Activated CD8-positive, alpha-beta memory T cell treated with anti-CD3 and anti-CD28 coated beads, Interleukin-2, amount 50 U/mL, for 48 hours (primary cell): ENCODE results near the gene GOLGA3.
"Not testable (repeated sequence)": the region's sequence is repeated elsewhere in the genome, so short reads cannot be mapped to it uniquely, and the experiment has no call there.

ENCODE experiments used
- DNase-seq: peaks from one replicate; pipeline ENCODE4 v3.0.0-alpha.2; 2020

GOLGA3 gene, protein sequence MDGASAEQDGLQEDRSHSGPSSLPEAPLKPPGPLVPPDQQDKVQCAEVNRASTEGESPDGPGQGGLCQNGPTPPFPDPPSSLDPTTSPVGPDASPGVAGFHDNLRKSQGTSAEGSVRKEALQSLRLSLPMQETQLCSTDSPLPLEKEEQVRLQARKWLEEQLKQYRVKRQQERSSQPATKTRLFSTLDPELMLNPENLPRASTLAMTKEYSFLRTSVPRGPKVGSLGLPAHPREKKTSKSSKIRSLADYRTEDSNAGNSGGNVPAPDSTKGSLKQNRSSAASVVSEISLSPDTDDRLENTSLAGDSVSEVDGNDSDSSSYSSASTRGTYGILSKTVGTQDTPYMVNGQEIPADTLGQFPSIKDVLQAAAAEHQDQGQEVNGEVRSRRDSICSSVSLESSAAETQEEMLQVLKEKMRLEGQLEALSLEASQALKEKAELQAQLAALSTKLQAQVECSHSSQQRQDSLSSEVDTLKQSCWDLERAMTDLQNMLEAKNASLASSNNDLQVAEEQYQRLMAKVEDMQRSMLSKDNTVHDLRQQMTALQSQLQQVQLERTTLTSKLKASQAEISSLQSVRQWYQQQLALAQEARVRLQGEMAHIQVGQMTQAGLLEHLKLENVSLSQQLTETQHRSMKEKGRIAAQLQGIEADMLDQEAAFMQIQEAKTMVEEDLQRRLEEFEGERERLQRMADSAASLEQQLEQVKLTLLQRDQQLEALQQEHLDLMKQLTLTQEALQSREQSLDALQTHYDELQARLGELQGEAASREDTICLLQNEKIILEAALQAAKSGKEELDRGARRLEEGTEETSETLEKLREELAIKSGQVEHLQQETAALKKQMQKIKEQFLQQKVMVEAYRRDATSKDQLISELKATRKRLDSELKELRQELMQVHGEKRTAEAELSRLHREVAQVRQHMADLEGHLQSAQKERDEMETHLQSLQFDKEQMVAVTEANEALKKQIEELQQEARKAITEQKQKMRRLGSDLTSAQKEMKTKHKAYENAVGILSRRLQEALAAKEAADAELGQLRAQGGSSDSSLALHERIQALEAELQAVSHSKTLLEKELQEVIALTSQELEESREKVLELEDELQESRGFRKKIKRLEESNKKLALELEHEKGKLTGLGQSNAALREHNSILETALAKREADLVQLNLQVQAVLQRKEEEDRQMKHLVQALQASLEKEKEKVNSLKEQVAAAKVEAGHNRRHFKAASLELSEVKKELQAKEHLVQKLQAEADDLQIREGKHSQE (N-terminal part only)

GRCh38 chr12:132828706-132829534 is at the start of gene GOLGA3:
TSS of gene GOLGA3 (minus strand) at chr12:132828869. CDS start at chr12:132822128, 6,741 bp downstream.
- DNase-seq, result peak; percentile 98

GRCh38 chr12:132874620-132875019 is 46.0 kb upstream of the GOLGA3 start:
- not testable (repeated sequence) for DNase-seq

DNA sequence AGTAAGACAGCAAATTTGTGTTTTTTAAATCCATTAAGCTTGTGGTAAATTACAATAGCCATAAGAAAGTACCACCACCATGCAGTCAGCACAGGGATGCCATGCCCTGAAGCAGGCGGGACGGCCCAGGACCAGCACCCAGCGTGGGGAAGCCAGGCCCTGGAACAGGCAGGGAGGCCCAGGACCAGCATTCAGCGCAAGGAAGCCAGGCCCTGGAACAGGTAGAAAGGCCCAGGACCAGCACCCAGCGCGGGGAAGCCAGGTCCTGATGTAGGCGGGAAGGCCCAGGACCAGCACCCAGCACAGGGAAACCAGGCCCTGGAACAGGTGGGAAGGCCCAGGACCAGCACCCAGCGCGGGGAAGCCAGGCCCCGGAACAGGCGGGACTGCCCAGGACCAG is 45.5 kb upstream of the GOLGA3 start:
- no peak for DNase-seq

DNA sequence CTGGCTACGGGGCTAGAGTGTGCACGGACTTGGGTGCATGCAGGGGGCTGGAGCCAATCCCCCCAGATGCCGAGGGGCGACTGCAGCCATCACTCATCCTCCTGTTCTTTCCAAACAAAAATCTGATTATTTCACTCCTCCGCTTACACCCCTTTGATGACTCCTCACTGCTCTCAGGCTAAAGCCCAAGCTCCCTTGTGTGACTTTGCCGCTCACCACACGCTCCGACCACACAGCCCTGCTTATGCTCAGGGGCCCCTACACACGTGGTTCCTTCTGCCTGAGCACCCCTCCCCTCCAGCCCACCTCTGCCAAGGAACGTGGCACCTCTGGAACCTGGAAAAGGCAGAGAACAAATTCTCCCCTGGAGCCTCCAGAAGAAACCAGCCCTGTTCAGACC is 45.1 kb upstream of the GOLGA3 start:
- DNase-seq, result no peak

DNA sequence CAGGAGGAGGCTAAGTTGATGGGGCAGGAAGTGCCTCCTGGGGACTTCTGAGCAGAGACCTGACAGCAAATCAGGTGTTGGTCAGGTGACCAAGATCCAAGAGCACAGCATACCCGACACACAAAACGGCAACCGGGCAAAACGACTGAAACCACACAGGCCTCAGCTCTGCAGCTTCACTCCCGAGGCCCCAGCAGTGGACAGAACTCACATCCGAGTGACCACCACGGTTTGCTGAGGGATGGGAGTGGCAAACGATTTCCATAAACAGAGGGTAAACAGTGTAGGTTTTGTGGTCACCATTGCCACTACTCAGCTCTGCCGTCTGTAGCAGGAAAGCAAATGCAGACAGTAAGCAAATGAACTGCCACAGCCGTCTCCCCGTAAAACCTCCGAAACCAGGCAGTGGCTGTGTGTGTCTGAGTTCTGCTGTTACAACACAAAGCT is 44.3 kb upstream of the GOLGA3 start:
- DNase-seq, result no peak

DNA sequence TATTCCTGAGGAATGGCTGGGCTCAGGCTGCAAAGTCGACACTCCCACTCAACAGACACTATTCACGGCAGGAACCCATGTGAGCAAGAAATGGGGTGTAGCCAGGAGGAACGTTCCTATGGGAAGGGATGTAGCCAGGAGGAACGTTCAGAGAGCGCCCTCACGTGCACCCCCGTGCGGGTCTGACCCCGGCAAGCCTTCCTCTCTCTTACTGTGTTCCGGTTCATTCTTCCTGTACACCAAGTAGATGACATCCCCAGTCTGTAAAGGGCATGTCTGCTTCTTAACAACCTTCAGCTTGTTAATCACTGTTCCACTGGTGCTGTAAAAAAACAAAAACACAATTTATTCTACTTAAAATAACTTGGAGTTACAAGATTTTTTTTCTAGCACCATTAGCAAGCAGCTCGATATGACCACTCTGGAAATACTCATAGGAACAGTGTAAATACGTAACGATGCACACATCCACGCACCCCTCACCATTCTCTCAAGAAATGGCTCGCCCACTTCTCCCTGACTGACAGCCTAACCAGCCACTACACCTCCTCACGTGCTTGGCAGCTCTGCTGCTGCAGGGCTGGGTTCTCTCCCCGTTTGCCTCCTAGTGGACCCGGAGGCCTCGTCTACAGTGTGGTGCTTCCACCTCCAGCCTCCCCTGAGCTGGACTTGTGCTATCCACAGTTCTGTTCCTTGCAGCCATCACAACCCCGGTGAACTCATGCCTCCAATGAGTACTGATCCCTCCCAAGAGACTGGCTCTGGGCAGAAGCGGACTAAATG is 43.6 kb upstream of the GOLGA3 start:
- DNase-seq, result no peak

DNA sequence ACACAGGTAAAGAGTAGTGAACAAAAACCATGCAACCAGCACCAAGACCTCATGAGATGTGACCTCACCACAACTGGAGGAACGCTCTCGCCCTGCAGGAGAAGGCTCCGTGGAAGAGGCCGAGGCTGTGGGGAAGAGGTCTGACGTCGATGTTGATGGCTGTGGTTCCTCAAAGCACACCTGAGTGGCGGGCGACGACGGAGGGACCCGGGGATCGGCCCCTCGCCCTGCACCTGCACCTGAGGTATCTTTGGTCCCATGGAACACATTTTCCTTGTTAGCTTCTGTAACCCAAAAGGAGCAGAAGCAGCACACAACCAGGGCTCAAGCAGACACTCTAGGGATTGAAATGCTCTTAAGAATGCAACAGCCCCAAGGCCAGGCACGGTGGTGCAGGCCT is 40.9 kb upstream of the GOLGA3 start:
- no peak for DNase-seq

GRCh38 chr12:132866251-132866828 is 37.7 kb upstream of the GOLGA3 start:
- DNase-seq, result no peak

GRCh38 chr12:132861558-132861957 is 32.9 kb upstream of the GOLGA3 start:
- no peak for DNase-seq

DNA sequence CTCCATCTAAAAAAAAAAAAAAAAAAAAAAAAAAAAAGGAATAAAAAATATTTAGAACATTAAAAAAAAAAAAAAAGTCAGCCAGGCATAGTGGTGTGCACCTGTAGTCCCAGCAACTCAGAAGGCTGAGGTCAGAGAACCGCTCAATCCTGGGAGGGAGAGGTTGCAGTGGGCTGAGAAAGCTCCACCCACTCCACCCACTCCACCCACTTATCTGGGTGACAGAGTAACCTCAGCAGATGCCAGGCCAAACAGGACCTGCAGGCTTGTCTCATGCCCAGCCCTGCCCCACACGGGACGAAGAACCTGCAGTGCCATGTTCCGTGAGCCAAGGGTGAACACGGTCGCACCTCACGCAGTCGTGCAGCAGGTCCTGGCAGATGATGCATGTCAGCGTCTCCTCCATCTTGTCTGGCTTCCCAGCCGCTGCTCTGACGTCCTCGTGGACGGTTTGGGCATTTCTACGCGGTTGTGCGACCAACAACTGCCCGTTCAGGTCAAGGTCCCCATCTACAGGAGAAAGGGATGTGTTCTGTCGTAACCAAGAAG is 30.1 kb upstream of the GOLGA3 start:
- DNase-seq, result no peak

DNA sequence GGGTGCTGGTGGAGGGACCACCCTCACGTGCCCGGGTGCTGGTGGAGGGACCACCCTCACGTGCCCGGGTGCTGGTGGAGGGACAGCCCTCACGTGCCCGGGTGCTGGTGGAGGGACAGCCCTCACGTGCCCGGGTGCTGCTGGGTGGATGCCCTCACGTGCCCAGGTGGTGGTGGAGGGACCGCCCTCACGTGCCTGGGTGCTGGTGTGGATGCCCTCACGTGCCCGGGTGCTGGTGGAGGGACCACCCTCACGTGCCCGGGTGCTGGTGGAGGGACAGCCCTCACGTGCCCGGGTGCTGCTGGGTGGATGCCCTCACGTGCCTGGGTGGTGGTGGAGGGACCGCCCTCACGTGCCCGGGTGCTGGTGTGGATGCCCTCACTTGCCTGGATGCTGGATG is 28.4 kb upstream of the GOLGA3 start:
- DNase-seq, result not testable (repeated sequence)

- no peak for DNase-seq
Observed at GRCh38 chr12:132856581-132856980, 27.9 kb upstream of the GOLGA3 start.

DNA sequence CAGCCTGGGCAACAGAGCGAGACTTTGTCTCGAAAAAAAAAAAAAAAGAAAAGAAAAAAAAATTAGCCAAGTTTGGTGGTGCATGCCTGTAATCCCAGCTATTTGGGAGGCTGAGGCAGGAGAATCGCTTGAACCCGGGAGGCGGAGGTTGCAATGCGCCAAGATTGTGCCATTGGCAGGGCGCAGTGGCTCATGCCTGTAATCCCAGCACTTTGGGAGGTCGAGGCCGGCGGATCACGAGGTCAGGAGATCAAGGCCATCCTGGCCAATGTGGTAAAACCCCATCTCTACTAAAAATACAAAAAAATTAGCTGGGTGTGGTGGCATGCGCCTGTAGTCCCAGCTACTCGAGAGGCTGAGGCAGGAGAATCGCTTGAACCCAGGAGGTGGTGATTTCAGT is 26.5 kb upstream of the GOLGA3 start:
- not testable (repeated sequence) for DNase-seq

GRCh38 chr12:132853285-132854092 is 24.8 kb upstream of the GOLGA3 start:
- DNase-seq, result no peak

DNA sequence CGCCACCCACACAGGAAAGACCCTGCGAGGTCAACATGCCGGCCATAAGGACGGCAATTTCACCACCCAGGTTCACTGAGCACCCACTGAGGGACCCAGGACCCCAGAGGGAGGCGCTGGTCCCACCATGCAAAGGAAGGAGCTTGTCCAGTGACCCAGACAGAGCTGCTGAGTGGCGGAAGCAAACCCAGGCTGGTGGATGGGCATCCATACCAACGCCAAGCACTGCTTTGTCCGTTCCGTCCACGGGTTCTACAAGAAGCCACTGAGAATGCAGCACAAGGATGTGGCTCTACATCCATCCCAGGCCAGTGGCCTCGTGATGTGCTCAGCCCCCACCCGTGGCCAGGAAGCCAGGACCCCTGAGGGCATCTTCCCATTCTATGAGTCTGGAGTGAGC is 23.8 kb upstream of the GOLGA3 start:
- no peak for DNase-seq

GRCh38 chr12:132851465-132851864 is 22.8 kb upstream of the GOLGA3 start:
- no peak for DNase-seq

- DNase-seq, result no peak
Observed at GRCh38 chr12:132850291-132850690, 21.6 kb upstream of the GOLGA3 start.

DNA sequence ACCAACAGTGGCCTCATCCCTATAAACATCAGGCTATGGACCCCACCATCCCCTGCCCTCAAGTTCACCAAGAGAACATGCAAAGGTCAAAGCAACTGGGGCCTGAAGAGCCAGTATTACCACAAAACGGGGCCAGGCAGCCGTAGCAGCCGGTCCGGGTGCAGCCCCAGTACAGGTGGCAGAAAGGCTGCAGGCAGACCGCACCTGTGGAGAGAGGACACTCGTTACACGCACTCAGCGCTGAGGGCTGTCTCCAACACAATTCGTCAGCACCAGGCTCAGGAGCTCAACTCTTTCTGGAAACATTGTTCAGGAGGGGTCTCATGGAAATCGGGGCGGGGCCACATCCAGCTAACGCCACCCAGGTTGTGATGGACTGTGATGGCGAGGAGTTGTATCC is 19.9 kb upstream of the GOLGA3 start:
- no peak for DNase-seq
